A673 (cell line): ENCODE measurements around the gene CSRNP2.

Source experiments
- CTCF ChIP-seq: fragments of 300-800, 200-600 bp; sonication (generic); conservative IDR thresholded peaks from 2 replicates; pipeline ENCODE4 v1.5.1; 2017; ENCODE audit warnings: low read depth, mild to moderate bottlenecking, antibody characterized with exemption, low read length, moderate library complexity, mixed read lengths
- EZH2 ChIP-seq: fragments of 200-600 bp; sonication (generic); IDR thresholded peaks from 2 replicates; pipeline ENCODE4 v1.6.1; 2017; ENCODE audit warnings: borderline replicate concordance, low read depth, mild to moderate bottlenecking, mixed read lengths, antibody characterized with exemption, low read length; ENCODE audit not compliant: poor library complexity, severe bottlenecking

GRCh38 chr12:51027342-51027835 lies 56.0 kb downstream of the CSRNP2 start:
- no peak for TF ChIP-seq CTCF
- TF ChIP-seq EZH2, result no peak
